ENCODE data around the gene PRSS2.
"Not testable (repeated sequence)": the region's sequence is repeated elsewhere in the genome, so short reads cannot be mapped to it uniquely, and the experiment has no call there.

PRSS2 gene

GRCh38 chr7:142770661-142771352 is at the start of gene PRSS2:
TSS of gene PRSS2 (plus strand) at chr7:142770970. CDS start at chr7:142770983, 13 bp downstream.
- no peak for DNase-seq (ENCODE audit: low read depth in 3 of 3)

GRCh38 chr7:142720986-142721385 is 49.8 kb upstream of the PRSS2 start:
- no peak for DNase-seq (ENCODE audit: low read depth in 3 of 3)

- DNase-seq (ENCODE audit: low read depth in 3 of 3): no peak
Measured at GRCh38 chr7:142722248-142722794, 48.4 kb upstream of the PRSS2 start.

- no peak for DNase-seq (ENCODE audit: low read depth in 3 of 3)
Measured at GRCh38 chr7:142733271-142733670, 37.5 kb upstream of the PRSS2 start.

- DNase-seq (ENCODE audit: low read depth in 3 of 3): no peak
Measured at GRCh38 chr7:142739923-142740492, 30.8 kb upstream of the PRSS2 start.

- DNase-seq (ENCODE audit: low read depth in 3 of 3): no peak
Measured at GRCh38 chr7:142740786-142741185, 30.0 kb upstream of the PRSS2 start.

GRCh38 chr7:142741932-142742331 is 28.8 kb upstream of the PRSS2 start:
- DNase-seq (ENCODE audit: low read depth in 3 of 3): not testable (repeated sequence)

- no peak for DNase-seq (ENCODE audit: low read depth in 3 of 3)
Measured at GRCh38 chr7:142745091-142745635, 25.6 kb upstream of the PRSS2 start.

- DNase-seq (ENCODE audit: low read depth in 3 of 3): no peak
Measured at GRCh38 chr7:142745745-142746144, 25.0 kb upstream of the PRSS2 start.

GRCh38 chr7:142746264-142746663 is 24.5 kb upstream of the PRSS2 start:
- DNase-seq (ENCODE audit: low read depth in 3 of 3): no peak

GRCh38 chr7:142748410-142748809 is 22.4 kb upstream of the PRSS2 start:
- DNase-seq (ENCODE audit: low read depth in 3 of 3): not testable (repeated sequence)

GRCh38 chr7:142749218-142749993 is 21.4 kb upstream of the PRSS2 start, which contains the start of gene PRSS1:
TSS of gene PRSS1 (plus strand) at chr7:142749472. CDS start at chr7:142749485, 13 bp downstream.
- no peak for DNase-seq (ENCODE audit: low read depth in 3 of 3)

GRCh38 chr7:142750321-142750938 is 20.3 kb upstream of the PRSS2 start:
- no peak for DNase-seq (ENCODE audit: low read depth in 3 of 3)

GRCh38 chr7:142751526-142752175 is 19.1 kb upstream of the PRSS2 start:
- not testable (repeated sequence) for DNase-seq (ENCODE audit: low read depth in 3 of 3)

- no peak for DNase-seq (ENCODE audit: low read depth in 3 of 3)
Measured at GRCh38 chr7:142752376-142753225, 18.2 kb upstream of the PRSS2 start.

- DNase-seq (ENCODE audit: low read depth in 3 of 3): no peak
Measured at GRCh38 chr7:142753366-142753765, 17.4 kb upstream of the PRSS2 start.

GRCh38 chr7:142753925-142754491 is 16.8 kb upstream of the PRSS2 start:
- DNase-seq (ENCODE audit: low read depth in 3 of 3): not testable (repeated sequence)

- DNase-seq (ENCODE audit: low read depth in 3 of 3): no peak
Measured at GRCh38 chr7:142754681-142755575, 15.8 kb upstream of the PRSS2 start.

- not testable (repeated sequence) for DNase-seq (ENCODE audit: low read depth in 3 of 3)
Measured at GRCh38 chr7:142758312-142758711, 12.5 kb upstream of the PRSS2 start.

Measured in stimulated activated CD4-positive, alpha-beta T cell treated with anti-CD3 and anti-CD28 coated beads, TNF-alpha, amount 100 ng/mL, for 24 hours (primary cell).